ENCODE data around the gene TMED9.
A peak's percentile ranks its signal among the peaks of the same experiment; 100 is the strongest.
"Not testable (repeated sequence)": the region's sequence is repeated elsewhere in the genome, so short reads cannot be mapped to it uniquely, and the experiment has no call there.

TMED9 gene

GRCh38 chr5:177606071-177607051 is 14.4 kb downstream of the TMED9 start:
- no peak for DNase-seq (ENCODE audit: low spot score)

GRCh38 chr5:177607115-177607451 is 15.1 kb downstream of the TMED9 start:
- no peak for DNase-seq (ENCODE audit: low spot score)

GRCh38 chr5:177607452-177608192 is 15.6 kb downstream of the TMED9 start:
- peak; percentile 76 for DNase-seq (ENCODE audit: low spot score)

- DNase-seq (ENCODE audit: low spot score) = no peak
Measured at GRCh38 chr5:177608243-177609075, 16.5 kb downstream of the TMED9 start.

- DNase-seq (ENCODE audit: low spot score) = no peak
Measured at GRCh38 chr5:177609076-177610059, 17.4 kb downstream of the TMED9 start.

- no peak for DNase-seq (ENCODE audit: low spot score)
Measured at GRCh38 chr5:177610131-177610769, 18.2 kb downstream of the TMED9 start.

GRCh38 chr5:177610770-177611445 is 18.9 kb downstream of the TMED9 start:
- no peak for DNase-seq (ENCODE audit: low spot score)

GRCh38 chr5:177611446-177612214 is 19.6 kb downstream of the TMED9 start:
- DNase-seq (ENCODE audit: low spot score) = no peak

GRCh38 chr5:177612215-177612673 is 20.2 kb downstream of the TMED9 start:
- DNase-seq (ENCODE audit: low spot score) = no peak

- no peak for DNase-seq (ENCODE audit: low spot score)
Measured at GRCh38 chr5:177620560-177620959, 28.6 kb downstream of the TMED9 start.

- not testable (repeated sequence) for DNase-seq (ENCODE audit: low spot score)
Measured at GRCh38 chr5:177624172-177624571, 32.2 kb downstream of the TMED9 start.

- not testable (repeated sequence) for DNase-seq (ENCODE audit: low spot score)
Measured at GRCh38 chr5:177630186-177630585, 38.2 kb downstream of the TMED9 start.

- DNase-seq (ENCODE audit: low spot score) = not testable (repeated sequence)
Measured at GRCh38 chr5:177634912-177635311, 42.9 kb downstream of the TMED9 start.

GRCh38 chr5:177645462-177645861 is 53.5 kb downstream of the TMED9 start:
- not testable (repeated sequence) for DNase-seq (ENCODE audit: low spot score)

Measured in germinal center (tissue), 1 donor.